A549 (cell line): ENCODE results near the gene SHH. TPM values are rescaled to one million over a fixed set of nuclear protein-coding genes. Genes with fewer than 3 reads are reported as not detected.
A peak's percentile ranks its signal among the peaks of the same experiment; 100 is the strongest.

Source experiments
- ATAC-seq, 2 experiments: fragments of 200-7000 bp in 1 of 2; fragments of >200 bp in 1 of 2; cut with Nextera tagmentation in 1 of 2; cut with Tn5 transposase in 1 of 2; 3 replicates each; pipeline versions ENCODE4 v1.8.0 to v1.9.1; 2018 to 2020; ENCODE audit warnings: mild to moderate bottlenecking in 1 of 2, moderate library complexity in 1 of 2
- CTCF ChIA-PET: fragments of 300-600 bp; sonication (Branson Sonifier 250); formaldehyde crosslinking; extraction: SDS; loops from one replicate; lab custom pipeline; 2021; ENCODE audit warnings: antibody characterized with exemption, inconsistent platforms; lab: Yijun Ruan, JAX
- POLR2A ChIA-PET: fragments of 350-600 bp; formaldehyde crosslinking; extraction: SDS; loops from one replicate; lab custom pipeline; 2021; ENCODE audit warnings: antibody characterized with exemption, inconsistent platforms; lab: Yijun Ruan, JAX
- DNase-seq, 2 experiments: peaks; one replicate each; pipeline versions ENCODE4 v3.0.0 to v3.0.0-alpha.2; 2011 to 2016; ENCODE audit warnings: low read depth in 1 of 2, low spot score in 1 of 2
- FAIRE-seq: peaks from 2 replicates; lab custom pipeline; 2011; peaks lifted over from hg19 to GRCh38; lab: Jason Lieb, UNC
- H3K27ac ChIP-seq, 2 experiments: fragments of >200 bp; sonication (Bioruptor Twin); formaldehyde crosslinking; 3 replicates each; pipeline ENCODE4 v1.5.1; 2016 to 2017
- H3K4me1 ChIP-seq: fragments of >200 bp; sonication (Bioruptor Twin); formaldehyde crosslinking; 3 replicates; pipeline ENCODE4 v1.6.1; 2016
- H3K4me2 ChIP-seq: fragments of >200 bp; sonication (Bioruptor Twin); formaldehyde crosslinking; 3 replicates; pipeline ENCODE4 v1.6.1; 2016
- H3K4me3 ChIP-seq: fragments of >200 bp; sonication (Bioruptor Twin); formaldehyde crosslinking; 3 replicates; pipeline ENCODE4 v1.5.1; 2016
- H3K9me3 ChIP-seq: fragments of >200 bp; sonication (Bioruptor Twin); formaldehyde crosslinking; 3 replicates; pipeline ENCODE4 v1.6.1; 2016
- CBX2 ChIP-seq: fragments of 200-600 bp; sonication (generic); IDR thresholded peaks from 2 replicates; pipeline ENCODE4 v1.6.1; 2016; ENCODE audit warnings: low read depth, mild to moderate bottlenecking, borderline replicate concordance
- CHD2 ChIP-seq: fragments of 150-350 bp; IDR thresholded peaks from 2 replicates; pipeline ENCODE4 v1.6.1; 2014; ENCODE audit warnings: low read length; ENCODE audit not compliant: partially characterized antibody
- CHD4 ChIP-seq: fragments of 200-600 bp; sonication (generic); IDR thresholded peaks from 2 replicates; pipeline ENCODE4 v1.6.1; 2016; ENCODE audit warnings: antibody characterized with exemption, mild to moderate bottlenecking, borderline replicate concordance
- EP300 ChIP-seq, 2 experiments: fragments of >200 bp; sonication (Bioruptor Twin); formaldehyde crosslinking; IDR thresholded peaks; 2 replicates in 1 of 2; 3 replicates in 1 of 2; pipeline ENCODE4 v1.6.1; 2016 to 2017
- FOXS1 ChIP-seq: fragments of 250-450 bp; sonication (Bioruptor Pico); IDR thresholded peaks from 2 replicates; pipeline ENCODE4 v1.5.0; 2020; ENCODE audit warnings: mild to moderate bottlenecking, moderate library complexity
- HDAC2 ChIP-seq: fragments of 200-600 bp; sonication (generic); IDR thresholded peaks from 2 replicates; pipeline ENCODE4 v1.6.1; 2016
- HOXB13 ChIP-seq: fragments of 250-450 bp; sonication (Bioruptor Pico); IDR thresholded peaks from 2 replicates; pipeline ENCODE4 v1.5.0; 2020; ENCODE audit warnings: low read depth, mild to moderate bottlenecking, moderate library complexity
- HOXB5 ChIP-seq: fragments of 250-450 bp; sonication (Bioruptor Pico); IDR thresholded peaks from 2 replicates; pipeline ENCODE4 v1.5.0; 2020; ENCODE audit warnings: mild to moderate bottlenecking, moderate library complexity
- JUN ChIP-seq, 2 experiments: fragments of >200 bp; sonication (Bioruptor Twin); formaldehyde crosslinking; IDR thresholded peaks; 2 replicates in 1 of 2; 3 replicates in 1 of 2; pipeline ENCODE4 v1.6.1; 2016 to 2017
- JUNB ChIP-seq: fragments of >200 bp; sonication (Bioruptor Twin); formaldehyde crosslinking; IDR thresholded peaks from 2 replicates; pipeline ENCODE4 v1.6.1; 2016
- KDM1A ChIP-seq: fragments of 200-600 bp; sonication (generic); IDR thresholded peaks from 2 replicates; pipeline ENCODE4 v1.6.1; 2016; ENCODE audit warnings: low read depth, mild to moderate bottlenecking
- MAZ ChIP-seq: fragments of 150-350 bp; IDR thresholded peaks from 2 replicates; pipeline ENCODE4 v1.6.1; 2014; ENCODE audit warnings: antibody characterized with exemption, low read depth, low read length, borderline replicate concordance
- NR3C1 ChIP-seq: fragments of >200 bp; sonication (Bioruptor Twin); formaldehyde crosslinking; IDR thresholded peaks from 3 replicates; pipeline ENCODE4 v1.6.1; 2017
- PHF8 ChIP-seq: fragments of 200-600 bp; sonication (generic); IDR thresholded peaks from 2 replicates; pipeline ENCODE4 v1.6.1; 2016; ENCODE audit warnings: low read depth, mild to moderate bottlenecking, antibody characterized with exemption, moderate library complexity, borderline replicate concordance
- RCOR1 ChIP-seq: fragments of 150-350 bp; IDR thresholded peaks from 2 replicates; pipeline ENCODE4 v1.6.1; 2014; ENCODE audit warnings: antibody characterized with exemption, low read length, low read depth
- RFX5 ChIP-seq: fragments of 450-650 bp; IDR thresholded peaks from 2 replicates; pipeline ENCODE4 v1.7.1; 2014; ENCODE audit warnings: antibody characterized with exemption, mild to moderate bottlenecking, moderate library complexity
- RNF2 ChIP-seq: fragments of 200-600 bp; sonication (generic); IDR thresholded peaks from 2 replicates; pipeline ENCODE4 v1.6.1; 2016; ENCODE audit warnings: low read depth, mild to moderate bottlenecking, antibody characterized with exemption, moderate library complexity, borderline replicate concordance
- SREBF2 ChIP-seq: fragments of 450-650 bp; IDR thresholded peaks from 2 replicates; pipeline ENCODE4 v1.6.1; 2014; ENCODE audit warnings: mild to moderate bottlenecking, moderate library complexity
- TFCP2L1 ChIP-seq: fragments of 250-450 bp; sonication (Bioruptor Pico); IDR thresholded peaks from 2 replicates; pipeline ENCODE4 v1.5.0; 2021; ENCODE audit warnings: mild to moderate bottlenecking
- ZSCAN20 ChIP-seq: fragments of 250-450 bp; sonication (Bioruptor Pico); IDR thresholded peaks from 2 replicates; pipeline ENCODE4 v1.8.0; 2022; ENCODE audit warnings: mild to moderate bottlenecking, moderate library complexity
- WGBS: methylation state at CpG from one replicate; pipeline ENCODE4 v1.1.6; 2017; ENCODE audit errors: missing lambda C conversion rate; 5-methylcytosine and 5-hydroxymethylcytosine counted together
- polyA plus RNA-seq, 4 experiments: library from polyadenylated mRNA; depleted of rRNA in 3 of 4; stranded (reverse); fragments of >200 nt; fragmentation: RNase III in 1 of 4; extraction: RNeasy Plus Mini Kit Qiagen cat#74134 plus additional on column Dnase treatment in 1 of 4; gene quantifications; 2 replicates in 3 of 4; 3 replicates in 1 of 4; pipeline ENCODE4 v1.2.3, GENCODE V29; 2011 to 2017
- TF ChIP-seq, protein P1 (sequence below): fragments of 150-350 bp; IDR thresholded peaks from 2 replicates; pipeline ENCODE4 v1.6.1; 2014; ENCODE audit warnings: low read depth, mild to moderate bottlenecking, low read length
- TF ChIP-seq, protein P2 (sequence below): fragments of 250-450 bp; sonication (Bioruptor Pico); IDR thresholded peaks from 2 replicates; pipeline ENCODE4 v1.5.0; 2021; ENCODE audit warnings: mild to moderate bottlenecking, moderate library complexity, borderline replicate concordance
- TF ChIP-seq, protein P3 (sequence below): fragments of 450-650 bp; IDR thresholded peaks from 2 replicates; pipeline ENCODE4 v1.6.1; 2014; ENCODE audit warnings: antibody characterized with exemption
- TF ChIP-seq, protein P4 (sequence below): IDR thresholded peaks from 2 replicates; pipeline ENCODE4 v1.6.1; 2012; ENCODE audit warnings: low read depth, borderline replicate concordance

The SHH gene
- polyA plus RNA-seq, 2 of the 4 experiments (the other 2 are of a cell fraction), result 0.84 to 1.2 TPM

DNA sequence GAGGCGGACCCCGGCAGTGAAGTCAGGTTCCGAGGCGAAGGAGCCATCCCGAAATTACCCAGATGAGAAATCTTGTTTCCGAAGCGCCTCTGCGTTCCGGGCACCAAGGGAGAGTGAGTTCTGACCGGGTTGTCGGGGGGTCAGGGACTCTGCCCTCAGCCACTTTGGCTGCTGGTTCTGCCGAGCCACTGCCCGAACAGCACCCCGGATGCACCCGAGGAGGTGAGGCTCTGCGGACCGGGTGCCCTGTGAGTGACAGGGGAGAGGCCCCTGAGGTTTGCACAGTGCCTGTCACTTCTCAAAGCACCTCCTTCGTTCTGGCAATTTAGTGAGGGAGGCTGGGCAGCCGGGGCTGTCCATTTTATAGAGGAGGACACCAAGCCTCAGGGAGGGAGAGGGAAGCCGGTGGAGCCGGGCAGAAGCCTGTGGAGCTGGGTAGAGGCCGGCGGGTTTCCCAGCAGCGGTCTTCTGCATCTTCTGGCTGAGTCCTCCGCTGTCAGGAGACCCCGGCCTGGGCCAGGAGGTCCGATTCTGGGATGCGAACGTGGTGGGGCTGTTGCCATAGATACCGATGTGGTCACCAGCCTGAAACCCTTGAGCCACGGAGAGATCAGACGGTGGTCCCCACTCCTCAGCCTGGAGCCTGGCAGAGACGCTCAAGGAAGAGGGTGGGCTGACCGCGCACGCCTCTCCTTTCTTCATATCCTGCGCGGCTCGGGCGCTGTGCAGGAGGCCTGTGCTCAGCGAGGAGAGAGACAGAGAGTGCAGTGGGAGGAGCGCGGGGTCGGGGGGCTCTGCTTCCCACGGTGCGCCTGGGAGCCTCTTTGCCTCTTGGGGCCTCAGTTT lies 18.9 kb upstream of the SHH start:
- Histone ChIP-seq H3K4me3 (no peak overlapping the region), H3K4me1 (peaks cover 30% of the 10 kb centered on the region; the same call in 2 of the 3 replicates), H3K4me2 (0 out of 3 replicates have a peak overlapping the region, but pooled peaks have one; percentile 27), H3K9me3 (no peaks in the 10 kb centered on the region), H3K27ac (peak overlapping the region; percentile 42 to 63)
- POLR2A ChIA-PET, result no interaction called here
- 88% methylated on average over 46 of the region's 46 CpGs for WGBS
- TF ChIP-seq, protein P1, sequence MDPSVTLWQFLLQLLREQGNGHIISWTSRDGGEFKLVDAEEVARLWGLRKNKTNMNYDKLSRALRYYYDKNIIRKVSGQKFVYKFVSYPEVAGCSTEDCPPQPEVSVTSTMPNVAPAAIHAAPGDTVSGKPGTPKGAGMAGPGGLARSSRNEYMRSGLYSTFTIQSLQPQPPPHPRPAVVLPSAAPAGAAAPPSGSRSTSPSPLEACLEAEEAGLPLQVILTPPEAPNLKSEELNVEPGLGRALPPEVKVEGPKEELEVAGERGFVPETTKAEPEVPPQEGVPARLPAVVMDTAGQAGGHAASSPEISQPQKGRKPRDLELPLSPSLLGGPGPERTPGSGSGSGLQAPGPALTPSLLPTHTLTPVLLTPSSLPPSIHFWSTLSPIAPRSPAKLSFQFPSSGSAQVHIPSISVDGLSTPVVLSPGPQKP, result no peak
- no peak for TF ChIP-seq CHD4
- no peak for TF ChIP-seq TFCP2L1
- TF ChIP-seq, protein P2, sequence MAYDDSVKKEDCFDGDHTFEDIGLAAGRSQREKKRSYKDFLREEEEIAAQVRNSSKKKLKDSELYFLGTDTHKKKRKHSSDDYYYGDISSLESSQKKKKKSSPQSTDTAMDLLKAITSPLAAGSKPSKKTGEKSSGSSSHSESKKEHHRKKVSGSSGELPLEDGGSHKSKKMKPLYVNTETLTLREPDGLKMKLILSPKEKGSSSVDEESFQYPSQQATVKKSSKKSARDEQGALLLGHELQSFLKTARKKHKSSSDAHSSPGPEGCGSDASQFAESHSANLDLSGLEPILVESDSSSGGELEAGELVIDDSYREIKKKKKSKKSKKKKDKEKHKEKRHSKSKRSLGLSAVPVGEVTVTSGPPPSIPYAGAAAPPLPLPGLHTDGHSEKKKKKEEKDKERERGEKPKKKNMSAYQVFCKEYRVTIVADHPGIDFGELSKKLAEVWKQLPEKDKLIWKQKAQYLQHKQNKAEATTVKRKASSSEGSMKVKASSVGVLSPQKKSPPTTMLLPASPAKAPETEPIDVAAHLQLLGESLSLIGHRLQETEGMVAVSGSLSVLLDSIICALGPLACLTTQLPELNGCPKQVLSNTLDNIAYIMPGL (CRISPR knock-in tag), result no peak
- no peak for TF ChIP-seq NR3C1
- no peak for TF ChIP-seq CHD2
- no peak for TF ChIP-seq PHF8
- TF ChIP-seq MAZ, result no peak
- no peak for TF ChIP-seq FOXS1
- no peak for TF ChIP-seq KDM1A
- no peak for TF ChIP-seq RCOR1
- TF ChIP-seq, protein P3, sequence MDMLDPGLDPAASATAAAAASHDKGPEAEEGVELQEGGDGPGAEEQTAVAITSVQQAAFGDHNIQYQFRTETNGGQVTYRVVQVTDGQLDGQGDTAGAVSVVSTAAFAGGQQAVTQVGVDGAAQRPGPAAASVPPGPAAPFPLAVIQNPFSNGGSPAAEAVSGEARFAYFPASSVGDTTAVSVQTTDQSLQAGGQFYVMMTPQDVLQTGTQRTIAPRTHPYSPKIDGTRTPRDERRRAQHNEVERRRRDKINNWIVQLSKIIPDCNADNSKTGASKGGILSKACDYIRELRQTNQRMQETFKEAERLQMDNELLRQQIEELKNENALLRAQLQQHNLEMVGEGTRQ, result no peak
- no peak for TF ChIP-seq EP300 (IDR thresholded peaks at IDR 0.05)
- no peak for TF ChIP-seq ZSCAN20 (CRISPR knock-in tag)
- TF ChIP-seq SREBF2, result no peak
- TF ChIP-seq JUN (IDR thresholded peaks at IDR 0.05), result no peak
- TF ChIP-seq JUNB, result no peak
- no peak for TF ChIP-seq RNF2
- no peak for TF ChIP-seq HOXB13
- CTCF ChIA-PET, result no interaction called here
- FAIRE-seq (no peak), ATAC-seq (no peak), DNase-seq (no peak)

DNA sequence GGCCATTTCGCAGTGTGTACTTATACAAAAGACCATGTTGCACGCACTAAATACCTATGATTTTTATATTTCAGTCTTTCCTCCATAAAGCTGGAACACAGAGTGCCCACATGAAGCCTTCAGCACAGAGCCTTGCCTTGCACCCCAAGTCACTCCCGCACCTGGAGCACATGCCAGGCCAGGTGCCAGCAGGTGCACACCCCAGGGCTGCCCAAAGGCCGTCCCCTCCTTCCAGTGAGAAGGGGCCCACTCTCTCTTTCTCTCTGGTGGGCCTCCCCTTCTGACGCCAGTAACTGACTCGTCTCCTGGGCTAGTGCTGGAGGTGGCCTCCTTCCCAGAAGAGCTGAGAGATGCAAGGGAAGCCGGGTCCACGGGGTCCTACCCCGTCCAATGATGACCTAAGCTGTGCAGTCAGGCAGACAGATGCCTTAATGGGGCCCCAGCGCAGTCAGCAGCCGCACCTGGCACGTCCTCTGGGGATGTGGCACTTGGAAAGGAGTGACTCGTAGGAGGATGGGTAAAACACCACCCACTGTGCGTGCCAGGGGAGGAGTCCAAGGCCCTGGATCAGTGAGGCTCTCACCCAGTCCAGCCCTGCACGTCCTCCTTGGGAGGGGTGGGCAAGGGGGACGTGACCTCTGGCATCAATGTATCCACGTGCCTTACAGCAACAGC lies 17.7 kb upstream of the SHH start:
- no peak for TF ChIP-seq RCOR1
- TF ChIP-seq CBX2, result no peak
- TF ChIP-seq RFX5, result no peak
- TF ChIP-seq, protein P4, sequence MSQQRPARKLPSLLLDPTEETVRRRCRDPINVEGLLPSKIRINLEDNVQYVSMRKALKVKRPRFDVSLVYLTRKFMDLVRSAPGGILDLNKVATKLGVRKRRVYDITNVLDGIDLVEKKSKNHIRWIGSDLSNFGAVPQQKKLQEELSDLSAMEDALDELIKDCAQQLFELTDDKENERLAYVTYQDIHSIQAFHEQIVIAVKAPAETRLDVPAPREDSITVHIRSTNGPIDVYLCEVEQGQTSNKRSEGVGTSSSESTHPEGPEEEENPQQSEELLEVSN, result no peak
- no peak for TF ChIP-seq HDAC2
- no peak for TF ChIP-seq HOXB5 (CRISPR knock-in tag)
- ATAC-seq, result peak in 1 of 2 experiments; percentile 16; a peak in 1 of 6 replicates
- no peak overlapping the region for H3K4me3 ChIP-seq
- no peaks in the 10 kb centered on the region for H3K9me3 ChIP-seq
- WGBS, result 61% methylated on average over 17 of the region's 17 CpGs
- peak overlapping the region in 1 of 2 experiments; percentile 15; a peak in 1 of 6 replicates for H3K27ac ChIP-seq
- FAIRE-seq, result no peak
- H3K4me2 ChIP-seq, result no peak overlapping the region
- ChIA-PET CTCF (interaction anchor here (0.8 to 1.1 kb wide), 3 partner anchors 9 to 662 kb away, joined by 3 to 6 read pairs (median 3); no protein-coding TSS in a partner anchor), POLR2A (no interaction called here)
- peak in 1 of 2 experiments; percentile 17 for DNase-seq
- H3K4me1 ChIP-seq, result peaks cover 30% of the 10 kb centered on the region; the same call in 2 of the 3 replicates
